ENCODE measurements around the gene MOAP1.

DNA sequence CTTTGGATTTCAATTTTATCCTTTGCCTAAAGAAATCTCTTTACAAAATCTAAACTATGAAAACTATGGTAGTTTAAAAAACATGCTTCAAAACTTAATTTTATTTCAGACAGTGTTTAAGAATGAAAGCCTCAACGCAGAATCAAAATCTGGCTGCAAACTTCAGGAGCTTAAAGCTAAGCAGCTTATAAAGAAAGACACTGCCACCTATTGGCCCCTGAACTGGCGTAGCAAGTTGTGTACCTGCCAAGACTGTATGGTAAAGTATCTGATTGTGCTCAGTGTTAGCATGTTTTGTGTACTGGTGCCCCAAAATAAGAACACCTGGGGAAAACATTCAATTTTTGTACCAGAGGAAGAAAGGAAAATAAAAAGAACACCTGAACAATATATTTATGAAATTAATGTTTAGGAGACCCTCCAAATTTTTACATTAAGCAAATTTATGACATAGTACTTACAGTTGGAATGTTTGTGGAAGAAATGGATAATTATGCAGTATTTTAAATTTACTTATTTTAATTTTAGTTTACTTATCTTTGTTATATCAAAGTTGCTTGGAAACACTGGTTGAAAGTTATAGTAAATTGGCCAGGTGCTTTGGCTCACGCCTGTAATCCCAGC lies 34.5 kb upstream of the MOAP1 start:
- TF ChIP-seq, protein P1, sequence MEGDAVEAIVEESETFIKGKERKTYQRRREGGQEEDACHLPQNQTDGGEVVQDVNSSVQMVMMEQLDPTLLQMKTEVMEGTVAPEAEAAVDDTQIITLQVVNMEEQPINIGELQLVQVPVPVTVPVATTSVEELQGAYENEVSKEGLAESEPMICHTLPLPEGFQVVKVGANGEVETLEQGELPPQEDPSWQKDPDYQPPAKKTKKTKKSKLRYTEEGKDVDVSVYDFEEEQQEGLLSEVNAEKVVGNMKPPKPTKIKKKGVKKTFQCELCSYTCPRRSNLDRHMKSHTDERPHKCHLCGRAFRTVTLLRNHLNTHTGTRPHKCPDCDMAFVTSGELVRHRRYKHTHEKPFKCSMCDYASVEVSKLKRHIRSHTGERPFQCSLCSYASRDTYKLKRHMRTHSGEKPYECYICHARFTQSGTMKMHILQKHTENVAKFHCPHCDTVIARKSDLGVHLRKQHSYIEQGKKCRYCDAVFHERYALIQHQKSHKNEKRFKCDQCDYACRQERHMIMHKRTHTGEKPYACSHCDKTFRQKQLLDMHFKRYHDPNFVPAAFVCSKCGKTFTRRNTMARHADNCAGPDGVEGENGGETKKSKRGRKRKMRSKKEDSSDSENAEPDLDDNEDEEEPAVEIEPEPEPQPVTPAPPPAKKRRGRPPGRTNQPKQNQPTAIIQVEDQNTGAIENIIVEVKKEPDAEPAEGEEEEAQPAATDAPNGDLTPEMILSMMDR (IDR thresholded peaks at IDR 0.05): no peak
- no peak for TF ChIP-seq TCF7 (CRISPR knock-in tag; IDR thresholded peaks at IDR 0.05; ENCODE audit: low read depth)
- TF ChIP-seq, protein P2, sequence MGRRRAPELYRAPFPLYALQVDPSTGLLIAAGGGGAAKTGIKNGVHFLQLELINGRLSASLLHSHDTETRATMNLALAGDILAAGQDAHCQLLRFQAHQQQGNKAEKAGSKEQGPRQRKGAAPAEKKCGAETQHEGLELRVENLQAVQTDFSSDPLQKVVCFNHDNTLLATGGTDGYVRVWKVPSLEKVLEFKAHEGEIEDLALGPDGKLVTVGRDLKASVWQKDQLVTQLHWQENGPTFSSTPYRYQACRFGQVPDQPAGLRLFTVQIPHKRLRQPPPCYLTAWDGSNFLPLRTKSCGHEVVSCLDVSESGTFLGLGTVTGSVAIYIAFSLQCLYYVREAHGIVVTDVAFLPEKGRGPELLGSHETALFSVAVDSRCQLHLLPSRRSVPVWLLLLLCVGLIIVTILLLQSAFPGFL (CRISPR knock-in tag; IDR thresholded peaks at IDR 0.05; ENCODE audit: borderline replicate concordance): no peak
